Measurements from ENCODE around the gene PARN.

PARN gene, protein sequence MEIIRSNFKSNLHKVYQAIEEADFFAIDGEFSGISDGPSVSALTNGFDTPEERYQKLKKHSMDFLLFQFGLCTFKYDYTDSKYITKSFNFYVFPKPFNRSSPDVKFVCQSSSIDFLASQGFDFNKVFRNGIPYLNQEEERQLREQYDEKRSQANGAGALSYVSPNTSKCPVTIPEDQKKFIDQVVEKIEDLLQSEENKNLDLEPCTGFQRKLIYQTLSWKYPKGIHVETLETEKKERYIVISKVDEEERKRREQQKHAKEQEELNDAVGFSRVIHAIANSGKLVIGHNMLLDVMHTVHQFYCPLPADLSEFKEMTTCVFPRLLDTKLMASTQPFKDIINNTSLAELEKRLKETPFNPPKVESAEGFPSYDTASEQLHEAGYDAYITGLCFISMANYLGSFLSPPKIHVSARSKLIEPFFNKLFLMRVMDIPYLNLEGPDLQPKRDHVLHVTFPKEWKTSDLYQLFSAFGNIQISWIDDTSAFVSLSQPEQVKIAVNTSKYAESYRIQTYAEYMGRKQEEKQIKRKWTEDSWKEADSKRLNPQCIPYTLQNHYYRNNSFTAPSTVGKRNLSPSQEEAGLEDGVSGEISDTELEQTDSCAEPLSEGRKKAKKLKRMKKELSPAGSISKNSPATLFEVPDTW

DNA sequence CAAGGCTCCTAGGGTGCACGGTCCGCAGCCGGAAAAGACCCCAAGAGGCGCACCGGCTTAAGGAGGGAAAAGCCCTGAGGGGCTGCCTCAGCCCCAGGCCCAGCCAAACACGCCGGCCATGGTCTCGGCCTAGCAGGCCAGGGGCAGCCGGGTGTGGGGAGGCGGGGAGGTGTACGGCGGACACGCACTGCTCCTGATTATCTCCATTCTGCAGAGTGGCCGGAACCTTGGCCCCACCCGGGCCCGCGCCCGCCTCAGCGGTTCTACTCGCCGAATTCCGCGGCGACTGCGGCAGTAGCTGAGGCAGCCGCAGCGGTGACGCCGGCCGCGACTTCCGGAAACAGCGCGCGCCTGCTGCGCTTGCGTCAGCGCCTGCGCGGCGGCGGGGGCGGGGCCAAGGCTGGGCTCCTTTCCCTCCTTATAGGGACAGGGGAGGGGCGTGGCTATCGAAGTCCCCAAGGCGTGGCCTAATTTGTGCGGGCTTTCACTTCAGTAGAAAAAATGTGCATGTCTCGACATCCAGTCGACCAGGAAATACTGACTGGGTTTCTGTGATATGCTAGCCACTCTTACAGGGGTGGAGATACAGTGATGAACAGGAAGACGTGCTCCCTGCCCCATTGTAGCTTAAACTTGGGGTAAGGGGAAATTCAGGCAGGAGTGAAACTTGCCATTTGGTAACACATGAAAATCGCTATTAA, at the start of gene PARN:
PARN (minus strand) TSS at position 342 of the 701 bp plus-strand sequence; CDS start at position 207, 135 bp downstream.
- TF ChIP-seq, protein P1, sequence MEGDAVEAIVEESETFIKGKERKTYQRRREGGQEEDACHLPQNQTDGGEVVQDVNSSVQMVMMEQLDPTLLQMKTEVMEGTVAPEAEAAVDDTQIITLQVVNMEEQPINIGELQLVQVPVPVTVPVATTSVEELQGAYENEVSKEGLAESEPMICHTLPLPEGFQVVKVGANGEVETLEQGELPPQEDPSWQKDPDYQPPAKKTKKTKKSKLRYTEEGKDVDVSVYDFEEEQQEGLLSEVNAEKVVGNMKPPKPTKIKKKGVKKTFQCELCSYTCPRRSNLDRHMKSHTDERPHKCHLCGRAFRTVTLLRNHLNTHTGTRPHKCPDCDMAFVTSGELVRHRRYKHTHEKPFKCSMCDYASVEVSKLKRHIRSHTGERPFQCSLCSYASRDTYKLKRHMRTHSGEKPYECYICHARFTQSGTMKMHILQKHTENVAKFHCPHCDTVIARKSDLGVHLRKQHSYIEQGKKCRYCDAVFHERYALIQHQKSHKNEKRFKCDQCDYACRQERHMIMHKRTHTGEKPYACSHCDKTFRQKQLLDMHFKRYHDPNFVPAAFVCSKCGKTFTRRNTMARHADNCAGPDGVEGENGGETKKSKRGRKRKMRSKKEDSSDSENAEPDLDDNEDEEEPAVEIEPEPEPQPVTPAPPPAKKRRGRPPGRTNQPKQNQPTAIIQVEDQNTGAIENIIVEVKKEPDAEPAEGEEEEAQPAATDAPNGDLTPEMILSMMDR (conservative IDR thresholded peaks at IDR 0.05) = no peak
- H3K27ac ChIP-seq = peak within 1 kb of the TSS; percentile 75

DNA sequence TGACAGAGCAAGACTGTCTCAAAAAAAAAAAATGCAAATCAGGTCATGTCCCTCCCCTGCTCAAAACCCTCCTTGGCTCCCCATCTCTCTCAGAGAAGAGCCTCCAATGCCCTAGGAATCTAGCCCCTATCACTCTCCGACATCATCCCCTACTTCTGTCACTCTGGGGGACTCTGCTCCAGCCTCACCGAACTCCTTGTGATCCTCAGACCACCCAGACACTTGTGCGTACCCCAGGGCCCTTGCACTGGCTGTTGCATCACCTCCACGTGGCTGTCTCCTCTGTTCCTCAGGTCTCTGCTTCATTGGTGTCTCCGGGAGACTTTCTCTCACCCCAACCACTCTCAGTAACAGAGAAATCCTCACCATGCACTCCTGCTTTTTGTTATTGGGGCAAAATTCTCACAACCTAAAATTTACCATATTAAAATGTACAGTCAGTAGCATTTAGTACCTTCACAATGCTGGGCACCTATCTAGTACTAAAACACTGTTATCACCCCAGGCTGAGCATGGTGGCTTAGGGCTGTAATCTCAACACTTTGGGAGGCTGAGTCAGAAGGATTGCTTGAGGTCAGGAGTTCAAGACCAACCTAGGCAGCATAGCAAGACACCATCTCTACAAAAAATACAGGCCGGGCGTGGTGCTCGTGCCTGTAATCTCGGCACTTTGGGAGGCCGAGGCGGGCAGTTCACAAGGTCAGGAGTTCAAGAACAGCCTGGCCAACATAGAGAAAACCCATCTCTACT, 48.9 kb upstream of the PARN start:
- no peak overlapping the region for H3K27ac ChIP-seq
- TF ChIP-seq, protein P1 (conservative IDR thresholded peaks at IDR 0.05) = no peak

DNA sequence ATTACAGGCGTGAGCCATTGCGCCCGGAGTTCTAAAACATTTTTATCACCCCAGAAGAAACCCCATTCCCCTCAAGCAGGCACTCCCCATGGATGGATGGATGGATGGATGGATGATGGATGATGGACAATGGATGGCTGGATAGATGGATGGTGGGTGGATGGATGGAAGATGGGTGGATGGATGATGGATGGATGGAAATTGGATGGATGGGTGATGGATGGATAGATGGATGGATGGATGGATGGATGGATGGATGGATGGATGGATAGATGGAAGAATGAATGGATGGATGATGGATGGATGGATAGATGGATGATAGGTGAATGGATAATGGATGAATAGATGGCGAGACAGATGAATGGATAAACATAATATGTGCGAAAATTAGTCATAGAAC, 47.6 kb upstream of the PARN start:
- TF ChIP-seq, protein P1 (conservative IDR thresholded peaks at IDR 0.05) = no peak
- no peak overlapping the region for H3K27ac ChIP-seq

DNA sequence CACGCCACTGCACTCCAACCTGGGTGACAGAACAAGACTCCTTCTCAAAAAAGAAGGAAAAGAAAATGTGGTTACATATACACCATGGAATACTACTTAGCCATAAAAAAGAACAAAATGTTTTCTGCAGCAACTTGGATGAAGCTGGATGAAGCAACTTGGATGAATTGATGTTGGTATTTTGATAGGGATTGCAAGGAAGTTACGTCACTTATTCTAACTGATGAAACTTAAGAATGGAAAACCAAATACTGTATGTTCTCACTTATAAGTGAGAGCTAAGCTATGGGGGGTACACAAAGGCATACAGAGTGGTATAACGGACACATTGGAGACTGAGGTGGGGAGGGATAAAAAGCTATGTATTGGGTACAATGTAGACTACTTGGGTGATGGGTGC, 46.6 kb upstream of the PARN start:
- no peak overlapping the region for H3K27ac ChIP-seq
- TF ChIP-seq, protein P1 (conservative IDR thresholded peaks at IDR 0.05) = no peak

DNA sequence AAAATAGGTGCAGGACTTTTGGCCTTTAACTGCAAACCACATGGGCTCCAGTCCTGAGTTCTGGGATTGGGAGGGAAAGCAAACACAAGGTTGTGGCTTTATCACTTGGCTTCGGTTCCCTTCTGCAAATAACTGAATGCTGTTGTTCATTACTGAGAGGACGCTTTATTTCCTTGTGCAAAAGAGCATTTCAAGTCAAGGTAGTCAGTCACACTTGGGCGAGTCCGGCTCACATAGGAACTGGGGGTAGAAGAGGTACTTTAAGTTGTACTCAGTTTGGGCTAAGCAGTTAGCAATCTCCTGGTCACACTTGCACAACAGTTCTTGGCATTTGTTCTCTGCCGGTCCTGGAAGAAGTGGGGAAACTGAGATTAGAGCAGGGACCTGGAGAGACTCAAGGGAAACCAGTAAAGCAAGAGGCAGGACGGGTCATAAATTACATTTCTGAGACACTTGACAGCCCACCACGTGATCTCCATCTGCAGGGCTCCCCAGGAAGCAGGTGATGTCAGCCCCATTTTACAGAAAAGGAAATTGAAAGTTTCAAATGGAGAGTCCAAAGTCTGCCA, 42.4 kb upstream of the PARN start:
- TF ChIP-seq, protein P1 (conservative IDR thresholded peaks at IDR 0.05) = no peak
- peak overlapping the region; percentile 64 for H3K27ac ChIP-seq

DNA sequence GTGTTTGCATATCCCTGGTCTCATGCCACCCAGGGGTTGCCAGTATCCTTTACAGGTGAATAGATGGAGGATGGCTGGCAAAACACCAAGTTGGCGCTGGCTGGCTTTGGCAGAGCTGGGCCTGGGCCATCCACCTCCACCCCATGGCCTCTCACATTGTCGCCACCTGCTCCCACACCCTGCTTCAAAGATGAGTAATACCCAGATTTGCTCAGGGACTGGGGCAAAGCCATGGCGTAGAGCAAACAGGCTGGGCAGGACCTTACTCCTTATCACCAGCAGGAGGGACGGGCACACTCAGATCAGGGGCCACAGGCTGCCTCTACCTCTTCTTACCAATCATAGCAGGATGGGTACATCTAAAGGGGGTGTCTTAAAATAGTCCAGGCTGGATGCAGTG, 39.7 kb upstream of the PARN start:
- H3K27ac ChIP-seq = no peak overlapping the region
- TF ChIP-seq, protein P1 (conservative IDR thresholded peaks at IDR 0.05) = no peak
